Endothelial cell of umbilical vein (primary cell): ENCODE data around the gene EVI5.

ENCODE experiments used
- CTCF ChIP-seq, 2 donors: IDR thresholded peaks; 1 replicate in 1 of 2; 2 replicates in 1 of 2; pipeline ENCODE4 v1.5.1; 2011; ENCODE audit warnings: low read length in 2 of 2, mild to moderate bottlenecking in 2 of 2, moderate library complexity in 2 of 2, control low read depth in 1 of 2, inconsistent platforms in 1 of 2, low read depth in 1 of 2; ENCODE audit not compliant: insufficient read depth in 1 of 2; ENCODE audit errors: extremely low read depth in 1 of 2
- EZH2 ChIP-seq: IDR thresholded peaks from 2 replicates; pipeline ENCODE4 v1.6.1; 2012; ENCODE audit warnings: borderline replicate concordance, low read depth, mild to moderate bottlenecking, moderate library complexity, low read length, inconsistent platforms; ENCODE audit not compliant: severe bottlenecking
- MAX ChIP-seq: IDR thresholded peaks from 2 replicates; pipeline ENCODE4 v1.6.1; 2011; ENCODE audit not compliant: insufficient read depth, insufficient read length
- POLR2A ChIP-seq: IDR thresholded peaks from 2 replicates; pipeline ENCODE4 v1.6.1; 2012; ENCODE audit warnings: low read depth, mild to moderate bottlenecking, control low read depth, low read length

- TF ChIP-seq CTCF (IDR thresholded peaks at IDR 0.05; ENCODE audit: extremely low read depth in 1 of 2, insufficient read depth in 1 of 2, low read depth in 1 of 2, low read length in 2 of 2), result no peak
- no peak for TF ChIP-seq MAX
- TF ChIP-seq EZH2, result no peak
- no peak for TF ChIP-seq POLR2A
Observed at GRCh38 chr1:92755541-92756461, 29.1 kb downstream of the EVI5 start.
